Adipose tissue (tissue), 3 donors: ENCODE data around the gene HOXA7. TPM values are rescaled to one million over a fixed set of nuclear protein-coding genes. Genes with fewer than 3 reads are reported as not detected.

Source experiments
- H3K27ac ChIP-seq: one replicate; pipeline ENCODE4 v1.5.1; 2013; ENCODE audit warnings: low read depth, low read length
- WGBS, 3 donors: extraction: QIAGEN DNeasy Blood & Tissue Kit; methylation state at CpG; one replicate each; pipeline ENCODE4 v1.1.7; 2013; 5-methylcytosine and 5-hydroxymethylcytosine counted together
- polyA plus RNA-seq, 3 donors: library from polyadenylated mRNA; stranded (reverse); fragments of 200-250 nt; gene quantifications; one replicate each; pipeline ENCODE4 v1.2.3, GENCODE V29; 2013
- donor health status: healthy with polysubstance abuse.
- donor health status: Bipolar disorder and iron deficiency.
- donor health status: healthy.

Gene HOXA7
- polyA plus RNA-seq, 3 donors = 1.3 to 10.8 (median 5.2) TPM

- H3K27ac ChIP-seq = no peak overlapping the region
These were observed 7.5 kb upstream of the HOXA7 start for GRCh38 chr7:27164045-27164366.

GRCh38 chr7:27163288-27164044, 7.0 kb upstream of the HOXA7 start:
- H3K27ac ChIP-seq = no peak overlapping the region
- WGBS, 3 donors = 41 to 50% (median 41%) methylated on average over 24 of the region's 24 CpGs

More at GRCh38 chr7:27164045-27164366, 7.5 kb upstream of the HOXA7 start:
- WGBS, 3 donors = 20 to 39% (median 25%) methylated on average over 12 of the region's 12 CpGs

GRCh38 chr7:27162561-27163287, 6.2 kb upstream of the HOXA7 start:
- 53 to 69% (median 61%) methylated on average over 7 of the region's 7 CpGs for WGBS, 3 donors
- H3K27ac ChIP-seq = no peak overlapping the region

GRCh38 chr7:27161721-27162560, 5.5 kb upstream of the HOXA7 start:
- WGBS, 3 donors = 33 to 44% (median 38%) methylated on average over 27 to 30 of the region's 30 CpGs
- no peak overlapping the region for H3K27ac ChIP-seq

DNA sequence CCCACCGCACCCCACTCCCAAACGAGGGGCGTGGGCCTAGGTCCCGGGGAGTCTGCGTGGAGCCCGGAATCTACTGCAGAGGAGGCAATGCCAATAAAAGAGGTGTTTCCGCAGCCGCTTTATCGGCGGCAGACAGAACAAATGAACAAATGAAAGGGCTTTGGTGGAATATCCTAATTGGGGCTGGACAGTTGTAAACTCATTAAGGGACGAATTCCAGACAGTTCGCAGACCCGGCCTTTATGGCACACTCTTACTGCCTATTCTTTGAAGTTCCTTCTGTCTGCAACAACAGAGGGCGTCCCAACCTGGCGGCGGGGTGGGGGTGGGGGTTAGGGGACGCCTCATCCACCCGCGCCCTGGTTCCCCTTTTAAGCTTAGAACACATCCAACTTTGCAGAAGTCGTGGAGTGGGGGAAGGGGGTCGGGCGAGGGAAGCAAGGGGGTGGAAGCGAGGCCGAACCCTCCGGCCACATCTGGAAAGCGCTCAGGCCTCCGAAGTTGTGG, 4.8 kb upstream of the HOXA7 start:
- no peak overlapping the region for H3K27ac ChIP-seq
- 8 to 12% (median 9%) methylated on average over 25 to 27 of the region's 27 CpGs for WGBS, 3 donors

GRCh38 chr7:27160546-27161213, 4.2 kb upstream of the HOXA7 start:
- H3K27ac ChIP-seq = no peak overlapping the region
- 1 to 2% (median 2%) methylated on average over 53 to 54 of the region's 54 CpGs for WGBS, 3 donors

DNA sequence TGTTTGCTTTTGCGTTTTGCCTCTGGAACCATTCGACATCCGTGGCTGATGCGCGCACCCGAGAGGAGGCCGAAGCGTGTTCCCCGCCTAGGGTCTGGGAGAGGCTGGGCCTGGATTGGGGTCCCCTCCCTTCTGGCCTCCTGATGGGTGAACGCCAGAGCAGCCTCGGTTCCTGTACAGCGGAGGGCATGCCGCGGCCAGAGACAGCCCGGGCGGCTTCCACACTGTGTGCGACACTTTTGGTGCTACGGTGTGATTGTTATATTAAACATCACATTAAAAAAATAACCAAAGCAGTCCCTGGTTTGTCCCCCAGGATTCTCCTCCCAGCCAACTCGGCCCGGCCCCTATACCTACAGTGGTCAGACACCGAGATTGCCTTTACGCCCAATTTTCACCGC, 3.7 kb upstream of the HOXA7 start:
- H3K27ac ChIP-seq = no peak overlapping the region
- 27 to 42% (median 35%) methylated on average over 23 of the region's 23 CpGs for WGBS, 3 donors

DNA sequence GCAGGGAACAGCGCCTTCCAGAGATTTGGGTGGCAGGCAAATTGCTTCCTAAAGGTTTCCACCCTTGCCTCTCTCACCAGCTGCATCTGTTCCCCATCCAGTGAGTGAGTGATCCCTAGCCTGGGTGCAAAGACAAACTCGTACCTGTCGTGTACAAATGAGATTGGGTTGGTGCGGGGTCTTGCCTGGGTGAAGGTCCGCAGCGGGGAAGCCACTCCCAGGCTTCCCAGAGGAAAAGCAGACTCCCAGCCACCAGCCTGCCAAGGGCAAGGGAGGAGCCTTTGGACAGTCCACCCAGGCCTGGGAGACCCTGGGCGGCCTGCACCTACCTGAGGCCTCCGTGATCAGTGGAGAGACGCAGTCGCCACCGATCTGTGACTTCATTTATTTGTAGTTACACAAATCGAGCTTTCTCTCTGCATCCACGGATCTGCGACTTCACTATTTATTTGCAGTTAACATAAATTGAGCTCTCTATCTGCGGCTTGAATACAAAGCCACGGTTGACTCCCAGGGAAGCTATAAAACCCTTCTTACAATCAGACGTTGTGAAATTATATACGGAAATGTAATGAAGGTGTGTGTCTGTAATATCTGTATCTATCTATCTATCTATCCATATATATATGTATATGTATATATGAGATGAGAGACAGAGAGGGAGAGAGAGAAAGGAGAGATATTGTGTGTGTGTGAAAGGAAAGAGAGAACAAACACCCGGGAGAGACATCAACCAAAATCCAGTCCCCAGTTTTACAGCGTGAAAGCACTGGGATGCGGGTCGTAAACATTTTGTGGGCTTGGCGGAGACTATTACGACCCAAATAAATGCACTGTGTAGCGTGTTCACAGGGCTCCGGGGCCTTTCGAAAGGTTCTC, 3.0 kb upstream of the HOXA7 start:
- no peak overlapping the region for H3K27ac ChIP-seq
- WGBS, 3 donors = 44 to 58% (median 55%) methylated on average over 27 of the region's 27 CpGs

DNA sequence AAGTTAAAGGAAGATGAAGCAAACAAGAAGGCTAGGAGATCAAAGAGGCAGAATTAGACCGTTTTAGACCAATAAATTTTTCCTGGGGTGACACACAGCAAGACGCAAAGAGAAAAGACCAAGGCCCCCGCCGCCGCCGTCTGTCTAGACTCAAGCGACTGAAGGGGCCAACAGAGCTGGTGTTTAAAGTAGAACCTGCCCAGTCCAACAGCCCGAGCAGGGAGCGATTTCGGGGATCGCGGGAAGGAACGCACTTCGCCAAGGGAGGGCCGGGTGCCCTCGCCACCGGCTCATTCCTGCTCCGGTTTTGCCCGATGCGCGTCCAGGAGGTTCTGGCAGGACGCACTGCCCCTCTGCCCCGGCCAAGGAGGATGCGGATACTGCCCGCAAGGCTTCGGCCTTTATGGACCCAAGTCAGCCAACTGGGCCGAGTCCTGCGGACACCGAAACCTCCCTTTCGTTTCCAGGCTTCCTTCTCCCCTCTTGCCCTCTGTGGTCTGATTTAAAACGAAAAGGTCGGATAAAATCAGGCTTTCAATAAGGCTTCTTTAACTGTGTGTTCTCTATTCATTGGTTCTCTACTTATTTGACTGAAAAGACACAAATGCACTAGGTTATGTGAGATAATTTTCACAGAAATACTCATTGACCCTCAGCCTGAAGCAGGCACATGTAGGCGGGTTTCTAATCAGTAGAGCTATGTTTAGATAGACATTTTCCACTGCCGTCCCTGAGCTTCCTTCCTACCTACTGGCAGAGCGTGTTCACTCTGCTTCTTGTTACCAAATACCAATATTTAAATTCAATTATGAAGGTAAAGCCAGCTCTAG, 2.2 kb upstream of the HOXA7 start:
- WGBS, 3 donors = 26 to 53% (median 45%) methylated on average over 35 of the region's 35 CpGs
- H3K27ac ChIP-seq = no peak overlapping the region

- H3K27ac ChIP-seq = no peak overlapping the region
- WGBS, 3 donors = 14 to 60% (median 29%) methylated on average over 30 of the region's 30 CpGs
These were observed 1.4 kb upstream of the HOXA7 start for GRCh38 chr7:27157702-27158431.

- H3K27ac ChIP-seq = no peak overlapping the region
- 13 to 23% (median 16%) methylated on average over 30 of the region's 30 CpGs for WGBS, 3 donors
These were observed 634 bp upstream of the HOXA7 start for GRCh38 chr7:27156916-27157701.

- H3K27ac ChIP-seq = no peak overlapping the region
- WGBS, 3 donors = 1 to 3% (median 2%) methylated on average over 63 of the region's 63 CpGs
These were observed 513 bp downstream of the HOXA7 start for GRCh38 chr7:27155816-27156507.

DNA sequence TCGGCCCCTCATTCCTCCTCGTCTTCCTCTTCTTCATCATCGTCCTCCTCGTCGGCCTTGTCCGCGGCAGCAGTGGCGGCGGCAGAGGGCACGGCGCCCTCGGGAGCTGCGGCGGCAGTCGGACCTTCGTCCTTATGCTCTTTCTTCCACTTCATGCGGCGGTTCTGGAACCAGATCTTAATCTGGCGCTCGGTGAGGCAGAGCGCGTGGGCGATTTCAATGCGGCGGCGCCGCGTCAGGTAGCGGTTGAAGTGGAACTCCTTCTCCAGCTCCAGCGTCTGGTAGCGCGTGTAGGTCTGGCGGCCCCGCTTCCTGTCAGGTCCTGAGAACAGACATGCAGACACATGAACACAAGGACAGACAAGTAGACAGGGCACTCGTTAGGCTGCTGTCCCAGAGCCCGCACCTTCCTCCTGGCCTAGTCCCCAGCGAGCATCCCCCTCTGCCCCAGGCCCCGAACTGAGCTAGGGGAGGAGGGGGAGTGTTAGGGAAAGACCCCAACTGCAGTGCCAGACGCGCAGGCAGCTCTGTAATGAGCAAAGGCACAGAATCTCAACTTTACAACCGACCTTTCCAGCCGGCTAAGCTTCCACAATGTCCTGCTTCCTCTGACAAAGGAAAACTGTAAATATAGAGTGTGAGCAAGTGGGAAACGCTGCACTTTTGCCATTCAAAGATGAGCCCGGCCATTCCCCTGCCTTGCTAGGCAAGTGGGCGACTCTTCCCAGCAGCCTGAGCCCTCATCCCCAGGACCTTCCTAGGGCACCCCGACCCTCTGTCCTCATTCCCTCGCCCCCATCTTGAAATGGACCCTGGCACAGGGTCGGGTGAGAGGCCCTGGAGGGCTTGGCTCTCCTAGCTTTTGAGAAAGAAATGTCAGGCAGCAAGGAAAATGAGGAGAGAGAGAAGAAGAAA, 1.3 kb downstream of the HOXA7 start:
- WGBS, 3 donors = 13 to 38% (median 24%) methylated on average over 48 of the region's 48 CpGs
- no peak overlapping the region for H3K27ac ChIP-seq

GRCh38 chr7:27154369-27154768, 2.1 kb downstream of the HOXA7 start:
- H3K27ac ChIP-seq = no peak overlapping the region

More at GRCh38 chr7:27154369-27154768, 2.1 kb downstream of the HOXA7 start:
- 27 to 66% (median 59%) methylated on average over 10 of the region's 10 CpGs for WGBS, 3 donors
